Lung (tissue), 12 donors: ENCODE measurements around the gene TSPAN19. TPM values are rescaled to one million over a fixed set of nuclear protein-coding genes. Genes with fewer than 3 reads are reported as not detected.
A peak's percentile ranks its signal among the peaks of the same experiment; 100 is the strongest.

Experiments
- ATAC-seq: fragments of 200-7000 bp; cut with Tn5 transposase; one replicate; pipeline ENCODE4 v1.9.1; 2020; ENCODE audit warnings: moderate number of reproducible peaks; ENCODE audit not compliant: insufficient read depth, low FRiP score
- DNase-seq, 3 donors: peaks; one replicate each; pipeline ENCODE4 v3.0.0-alpha.2; 2013 to 2017
- H3K27ac ChIP-seq, 2 donors: one replicate each; pipeline ENCODE4 v1.5.1; 2013; ENCODE audit warnings: mild to moderate bottlenecking in 2 of 2, moderate library complexity in 2 of 2, control low read depth in 1 of 2, inconsistent platforms in 1 of 2, low read depth in 1 of 2, low read length in 1 of 2
- H3K27me3 ChIP-seq, 3 donors: one replicate each; pipeline ENCODE4 v1.5.1; 2013; ENCODE audit warnings: low read length in 2 of 3; ENCODE audit not compliant: control insufficient read depth in 3 of 3, insufficient read depth in 3 of 3
- H3K36me3 ChIP-seq, 4 donors: one replicate each; pipeline ENCODE4 v1.5.1; 2013; ENCODE audit warnings: low read length in 4 of 4, mild to moderate bottlenecking in 1 of 4, moderate library complexity in 1 of 4; ENCODE audit not compliant: control insufficient read depth in 4 of 4, insufficient read depth in 4 of 4
- H3K4me1 ChIP-seq, 5 donors: one replicate each; pipeline ENCODE4 v1.5.1; 2013; ENCODE audit warnings: low read length in 5 of 5, mild to moderate bottlenecking in 2 of 5, moderate library complexity in 1 of 5; ENCODE audit not compliant: control insufficient read depth in 5 of 5, insufficient read depth in 5 of 5
- H3K4me3 ChIP-seq: one replicate; pipeline ENCODE4 v1.5.1; 2013; ENCODE audit warnings: mild to moderate bottlenecking, control low read depth, moderate library complexity
- H3K9ac ChIP-seq, 2 donors: one replicate each; pipeline ENCODE4 v1.5.1; 2013; ENCODE audit warnings: low read length in 2 of 2, control low read depth in 1 of 2; ENCODE audit not compliant: insufficient read depth in 1 of 2
- H3K9me3 ChIP-seq, 4 donors: one replicate each; pipeline ENCODE4 v1.5.1; 2013; ENCODE audit warnings: low read length in 3 of 4, mild to moderate bottlenecking in 1 of 4, moderate library complexity in 1 of 4; ENCODE audit not compliant: control insufficient read depth in 4 of 4, insufficient read depth in 3 of 4
- CTCF ChIP-seq: IDR thresholded peaks from 2 replicates; pipeline ENCODE4 v1.5.1; 2012; ENCODE audit warnings: mild to moderate bottlenecking; ENCODE audit errors: control extremely low read depth, extremely low read depth
- WGBS, 2 donors: extraction: QIAGEN DNeasy Blood & Tissue Kit; methylation state at CpG; one replicate each; pipeline ENCODE4 v1.1.7; 2013; 5-methylcytosine and 5-hydroxymethylcytosine counted together
- polyA plus RNA-seq, 2 donors: library from polyadenylated mRNA; stranded (reverse); fragments of 200-250 nt; gene quantifications; one replicate each; pipeline ENCODE4 v1.2.1, GENCODE V29; 2013
- total RNA-seq, 2 donors: library from RNA; depleted of rRNA in 1 of 2; stranded (reverse); fragments of >200 nt in 1 of 2; gene quantifications; one replicate each; pipeline ENCODE4 v1.2.1, GENCODE V29; 2014 to 2021
- donor health status: control.
- donor health status: control.
- donor health status: Bipolar disorder and iron deficiency.
- donor health status: healthy.
- donor health status: DM: yes; HTN: yes; CAD: no.

Gene TSPAN19
- total and polyA plus RNA-seq, 4 donors: 10.5 to 21.5 (median 15.4) TPM

DNA sequence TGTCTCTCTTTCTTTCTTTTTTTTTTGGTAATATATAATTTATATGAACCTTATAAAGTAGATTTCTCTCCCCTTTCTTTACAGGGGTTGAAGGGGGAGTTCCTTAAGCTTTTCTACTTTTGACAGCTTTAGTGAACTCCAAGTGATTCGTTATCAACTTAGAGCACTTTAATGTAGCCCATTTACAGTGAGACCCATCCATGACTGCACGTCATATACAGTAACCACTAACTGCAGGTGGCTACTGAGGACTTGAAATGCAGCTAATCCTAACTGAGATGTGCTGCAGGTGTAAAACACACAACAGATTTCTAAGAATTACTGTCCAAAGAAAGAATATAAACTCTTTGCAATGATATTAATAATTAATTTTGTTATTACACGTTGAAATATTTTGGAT lies 656 bp upstream of the TSPAN19 start:
- no peak overlapping the region for H3K27ac ChIP-seq

DNA sequence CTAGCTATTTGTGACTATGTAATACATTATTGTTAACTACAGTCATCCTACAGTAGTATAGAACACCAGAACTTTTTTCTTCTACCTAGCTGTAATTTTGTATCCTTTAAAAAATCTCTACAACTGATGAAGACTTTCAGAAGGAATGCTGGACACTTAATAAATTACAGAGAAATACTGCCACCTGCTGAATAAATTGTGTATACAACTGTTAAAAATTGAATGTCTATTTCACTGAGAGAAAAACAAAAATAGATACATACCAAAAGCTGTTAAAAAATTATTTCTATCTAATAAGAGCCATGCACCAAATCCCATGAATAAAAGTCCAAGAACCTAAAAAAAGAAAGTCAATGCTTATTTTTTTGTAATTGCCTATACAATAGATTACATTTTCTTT lies 6.6 kb downstream of the TSPAN19 start:
- Histone ChIP-seq H3K27me3 (peaks cover 0 to 3% (median 0%) of the 10 kb centered on the region in 3 donors), H3K36me3 (no peaks in the 10 kb centered on the region), H3K9ac (no peak overlapping the region), H3K9me3 (no peaks in the 10 kb centered on the region), H3K4me3 (no peak overlapping the region), H3K27ac (no peak overlapping the region), H3K4me1 (no peaks in the 10 kb centered on the region)
- ATAC-seq (no peak), DNase-seq (peak in 2 of 3 donors; percentile 46 to 47)
- TF ChIP-seq CTCF: peak; percentile 1

More for the DNA sequence above, 656 bp upstream of the TSPAN19 start:
- ATAC-seq (no peak), DNase-seq (peak in 2 of 3 donors; percentile 4 to 18)
- WGBS, 2 donors: 11% methylated on average over 3 of the region's 3 CpGs
- H3K9me3 ChIP-seq: no peaks in the 10 kb centered on the region
- TF ChIP-seq CTCF: no peak
- H3K9ac ChIP-seq: peak overlapping the region; percentile 38 to 67
- H3K4me1 ChIP-seq: no peaks in the 10 kb centered on the region
- H3K36me3 ChIP-seq: no peaks in the 10 kb centered on the region
- H3K4me3 ChIP-seq: no peak overlapping the region
- peaks cover 0 to 5% (median 3%) of the 10 kb centered on the region in 3 donors for H3K27me3 ChIP-seq

- Histone ChIP-seq H3K9ac (no peak overlapping the region), H3K4me3 (no peak overlapping the region), H3K4me1 (no peaks in the 10 kb centered on the region), H3K27me3 (no peaks in the 10 kb centered on the region), H3K36me3 (no peaks in the 10 kb centered on the region), H3K9me3 (no peaks in the 10 kb centered on the region), H3K27ac (no peak overlapping the region)
- no peak for DNase-seq
- no peak for TF ChIP-seq CTCF
- WGBS, 2 donors: 47 to 57% methylated on average over 2 of the region's 2 CpGs
- no peak for ATAC-seq
Observed at GRCh38 chr12:85018098-85018497, 18.0 kb downstream of the TSPAN19 start.

- Histone ChIP-seq H3K36me3 (no peaks in the 10 kb centered on the region), H3K27ac (no peak overlapping the region), H3K9me3 (no peaks in the 10 kb centered on the region), H3K4me3 (no peak overlapping the region), H3K4me1 (no peaks in the 10 kb centered on the region), H3K27me3 (no peaks in the 10 kb centered on the region), H3K9ac (no peak overlapping the region)
- no peak for TF ChIP-seq CTCF
- ATAC-seq (no peak), DNase-seq (no peak)
Observed at GRCh38 chr12:85017618-85018017, 18.5 kb downstream of the TSPAN19 start.
